Karpas-422 (cell line): ENCODE measurements around the gene HSP90B1. TPM values are rescaled to one million over a fixed set of nuclear protein-coding genes. Genes with fewer than 3 reads are reported as not detected.

Source experiments
- DNase-seq: peaks from one replicate; pipeline ENCODE4 v3.0.0-alpha.2; 2015
- H2AFZ ChIP-seq: fragments of 200-600 bp; sonication (generic); 2 replicates; pipeline ENCODE4 v1.6.1; 2014; ENCODE audit warnings: antibody characterized with exemption, low read length, mixed read lengths
- H3K27ac ChIP-seq: fragments of 200-600 bp; sonication (generic); 2 replicates; pipeline ENCODE4 v1.5.1; 2014; ENCODE audit warnings: mild to moderate bottlenecking, low read length, moderate library complexity
- H3K27me3 ChIP-seq: fragments of 200-600 bp; sonication (generic); 2 replicates; pipeline ENCODE4 v1.6.1; 2014; ENCODE audit warnings: low read length, mixed read lengths
- H3K36me3 ChIP-seq: fragments of 200-600 bp; sonication (generic); 2 replicates; pipeline ENCODE4 v1.6.1; 2014; ENCODE audit warnings: low read length, mixed read lengths; ENCODE audit not compliant: insufficient read depth
- H3K4me1 ChIP-seq: fragments of 200-600 bp; sonication (generic); 2 replicates; pipeline ENCODE4 v1.6.1; 2014; ENCODE audit warnings: mild to moderate bottlenecking, low read length, mixed read lengths
- H3K4me2 ChIP-seq: fragments of 200-600 bp; sonication (generic); 2 replicates; pipeline ENCODE4 v1.6.1; 2014; ENCODE audit warnings: low read length, low read depth, mild to moderate bottlenecking; ENCODE audit not compliant: poor library complexity, severe bottlenecking
- H3K4me3 ChIP-seq: fragments of 200-600 bp; sonication (generic); 2 replicates; pipeline ENCODE4 v1.5.1; 2014; ENCODE audit warnings: mild to moderate bottlenecking, antibody characterized with exemption, low read length, mixed read lengths
- H3K79me2 ChIP-seq: fragments of 200-600 bp; sonication (generic); 2 replicates; pipeline ENCODE4 v1.6.1; 2014; ENCODE audit warnings: mild to moderate bottlenecking, low read length, mixed read lengths
- H3K9ac ChIP-seq: fragments of 200-600 bp; sonication (generic); 2 replicates; pipeline ENCODE4 v1.6.0; 2014; ENCODE audit warnings: low read length
- H3K9me2 ChIP-seq: fragments of 200-600 bp; sonication (generic), shearing (Covaris generic); replicated peaks from 2 replicates; pipeline ENCODE4 v1.6.0; 2014; ENCODE audit warnings: mild to moderate bottlenecking, low read length, moderate library complexity; ENCODE audit not compliant: insufficient read depth
- H3K9me3 ChIP-seq: fragments of 300-700, 200-600 bp; sonication (generic); 2 replicates; pipeline ENCODE4 v1.6.1; 2014; ENCODE audit warnings: low read length, mixed read lengths
- H4K20me1 ChIP-seq: fragments of 200-600 bp; sonication (generic); 2 replicates; pipeline ENCODE4 v1.6.1; 2014; ENCODE audit warnings: mild to moderate bottlenecking, antibody characterized with exemption, low read length, low read depth; ENCODE audit not compliant: insufficient read depth
- total RNA-seq: library from RNA; depleted of rRNA; stranded (reverse); fragments of >200 nt; shearing (Covaris generic); gene quantifications from 2 replicates; pipeline ENCODE4 v1.2.3, GENCODE V29; 2014; ENCODE audit warnings: low replicate concordance

The HSP90B1 gene
- total RNA-seq, 1 experiment from 2014 or later: 334 TPM

DNA sequence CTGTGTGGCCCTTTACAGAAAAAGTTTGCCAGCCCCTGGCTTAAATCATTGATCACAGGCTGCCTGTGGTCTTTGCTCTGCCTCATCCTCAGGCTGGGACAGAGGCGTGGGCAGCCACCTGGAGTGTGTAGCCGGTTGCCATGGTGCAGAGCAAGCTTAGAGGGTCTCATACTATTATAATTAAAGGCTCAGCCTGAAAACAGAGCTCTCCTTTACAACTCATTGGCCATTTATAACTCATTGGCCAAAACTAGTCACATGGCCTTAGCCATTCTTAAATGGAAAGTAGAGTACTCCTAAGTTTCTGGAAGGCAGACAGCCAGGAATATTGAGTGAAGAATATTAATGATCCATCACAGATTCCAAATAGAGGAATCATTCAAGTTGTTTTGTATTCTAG is 3.0 kb downstream of the HSP90B1 start:
- peak overlapping the region; percentile 88 for H3K4me2 ChIP-seq
- peaks cover 47% of the 10 kb centered on the region for H4K20me1 ChIP-seq
- H3K27ac ChIP-seq: 0 out of 2 replicates have a peak overlapping the region, but pooled peaks have one; percentile 5
- no peak for DNase-seq
- H3K36me3 ChIP-seq: peaks cover 67% of the 10 kb centered on the region
- H3K79me2 ChIP-seq: peaks cover 73% of the 10 kb centered on the region
- no peaks in the 10 kb centered on the region for H3K9me2 ChIP-seq
- H3K27me3 ChIP-seq: no peaks in the 10 kb centered on the region
- H3K4me3 ChIP-seq: peak overlapping the region; percentile 77; the same call in 1 of the 2 replicates
- no peak overlapping the region for H3K9ac ChIP-seq
- peaks cover 69% of the 10 kb centered on the region for H3K4me1 ChIP-seq
- no peak overlapping the region for H2AFZ ChIP-seq
- H3K9me3 ChIP-seq: no peaks in the 10 kb centered on the region

DNA sequence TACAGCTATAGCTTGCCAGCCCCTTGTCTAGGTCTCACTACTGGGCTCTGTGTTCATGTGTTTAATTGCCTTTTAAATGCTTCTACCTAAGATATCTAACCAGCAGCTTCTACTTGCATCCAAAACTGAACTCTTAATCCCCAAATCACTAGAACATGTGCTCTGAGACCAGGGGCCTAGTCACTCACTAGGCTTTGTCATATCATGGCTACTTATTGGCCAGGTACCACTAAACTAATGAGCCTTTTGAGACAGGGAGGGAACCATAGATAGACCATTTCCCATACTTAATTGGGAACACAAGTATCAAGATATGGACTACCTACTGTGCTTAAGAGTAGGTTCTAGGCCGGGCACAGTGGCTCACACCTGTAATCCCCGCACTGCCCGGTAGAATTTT is 6.5 kb downstream of the HSP90B1 start:
- H3K79me2 ChIP-seq: peaks cover 74% of the 10 kb centered on the region
- no peak for DNase-seq
- peak overlapping the region; percentile 4 for H3K4me2 ChIP-seq
- peaks cover 55% of the 10 kb centered on the region for H3K4me1 ChIP-seq
- H3K9me2 ChIP-seq: no peaks in the 10 kb centered on the region
- H3K9me3 ChIP-seq: no peaks in the 10 kb centered on the region
- no peak overlapping the region for H3K27ac ChIP-seq
- peaks cover 95% of the 10 kb centered on the region for H3K36me3 ChIP-seq
- H3K4me3 ChIP-seq: no peak overlapping the region
- H2AFZ ChIP-seq: no peak overlapping the region
- H3K9ac ChIP-seq: no peak overlapping the region
- no peaks in the 10 kb centered on the region for H3K27me3 ChIP-seq
- peaks cover 35% of the 10 kb centered on the region for H4K20me1 ChIP-seq

DNA sequence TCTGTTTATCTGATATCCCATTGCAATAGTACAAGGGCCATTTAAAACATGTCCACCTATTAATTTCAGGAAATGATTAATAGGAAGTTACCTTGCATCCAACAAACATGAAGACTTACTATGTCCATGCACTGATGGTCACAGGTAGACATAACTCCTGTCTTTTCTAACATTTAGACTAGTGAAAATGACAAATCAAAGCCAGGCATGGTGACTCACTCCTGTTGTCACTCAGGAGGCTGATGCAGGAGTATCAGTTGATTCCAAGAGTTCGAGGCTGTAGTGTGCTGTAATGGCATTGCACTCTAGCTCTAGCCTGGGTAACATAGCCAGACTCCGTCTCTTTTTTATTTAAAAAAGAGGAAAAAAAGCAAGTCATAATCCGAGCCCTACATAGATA is 14.8 kb downstream of the HSP90B1 start:
- Histone ChIP-seq H3K9me3 (no peaks in the 10 kb centered on the region), H2AFZ (no peak overlapping the region), H3K27ac (no peak overlapping the region), H3K4me3 (no peak overlapping the region), H3K9ac (no peak overlapping the region), H3K79me2 (0 out of 2 replicates have a peak, but pooled peaks cover 11% of the 10 kb centered on the region), H4K20me1 (no peaks in the 10 kb centered on the region), H3K4me1 (no peaks in the 10 kb centered on the region), H3K4me2 (no peak overlapping the region), H3K36me3 (peaks cover 88% of the 10 kb centered on the region), H3K27me3 (no peaks in the 10 kb centered on the region), H3K9me2 (no peaks in the 10 kb centered on the region)
- DNase-seq: no peak

DNA sequence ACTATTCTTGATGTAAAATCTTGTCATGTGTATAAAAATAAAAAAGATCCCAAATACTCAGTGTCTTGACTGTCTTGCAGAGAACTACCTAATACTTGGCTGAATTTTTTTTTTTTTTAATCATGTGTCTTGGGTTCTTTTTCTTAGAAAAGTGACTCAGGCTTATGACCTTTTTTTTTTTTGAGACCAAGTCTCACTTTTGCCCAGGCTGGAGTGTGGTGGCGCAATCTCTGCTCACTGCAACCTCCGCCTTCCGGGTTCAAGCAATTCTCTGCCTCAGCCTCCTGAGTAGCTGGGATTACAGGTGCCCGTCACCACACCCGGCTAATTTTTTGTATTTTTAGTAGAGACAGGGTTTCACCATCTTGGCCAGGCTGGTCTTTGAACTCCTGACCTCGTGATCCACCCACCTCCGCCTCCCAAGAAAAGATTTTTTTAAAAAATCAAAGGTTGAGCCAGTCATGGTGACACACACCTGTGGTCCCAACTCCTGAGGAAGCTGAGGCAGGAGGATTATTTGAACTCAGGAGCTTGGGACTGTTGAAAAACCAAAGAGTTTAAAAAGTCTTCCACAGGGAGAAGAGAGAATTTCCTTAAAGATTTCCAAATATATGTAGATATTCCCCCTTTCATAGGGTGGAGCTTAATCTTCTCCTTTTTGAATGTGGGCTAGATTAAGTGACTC is 17.8 kb downstream of the HSP90B1 start:
- Histone ChIP-seq H3K4me2 (no peak overlapping the region), H3K4me1 (peaks cover 3% of the 10 kb centered on the region; the same call in 1 of the 2 replicates), H3K9me2 (no peaks in the 10 kb centered on the region), H4K20me1 (no peaks in the 10 kb centered on the region), H3K79me2 (peaks cover 5% of the 10 kb centered on the region; the same call in 1 of the 2 replicates), H3K9ac (no peak overlapping the region), H3K27me3 (no peaks in the 10 kb centered on the region), H2AFZ (no peak overlapping the region), H3K27ac (no peak overlapping the region), H3K4me3 (no peak overlapping the region), H3K36me3 (peaks cover 85% of the 10 kb centered on the region), H3K9me3 (no peaks in the 10 kb centered on the region)
- no peak for DNase-seq

DNA sequence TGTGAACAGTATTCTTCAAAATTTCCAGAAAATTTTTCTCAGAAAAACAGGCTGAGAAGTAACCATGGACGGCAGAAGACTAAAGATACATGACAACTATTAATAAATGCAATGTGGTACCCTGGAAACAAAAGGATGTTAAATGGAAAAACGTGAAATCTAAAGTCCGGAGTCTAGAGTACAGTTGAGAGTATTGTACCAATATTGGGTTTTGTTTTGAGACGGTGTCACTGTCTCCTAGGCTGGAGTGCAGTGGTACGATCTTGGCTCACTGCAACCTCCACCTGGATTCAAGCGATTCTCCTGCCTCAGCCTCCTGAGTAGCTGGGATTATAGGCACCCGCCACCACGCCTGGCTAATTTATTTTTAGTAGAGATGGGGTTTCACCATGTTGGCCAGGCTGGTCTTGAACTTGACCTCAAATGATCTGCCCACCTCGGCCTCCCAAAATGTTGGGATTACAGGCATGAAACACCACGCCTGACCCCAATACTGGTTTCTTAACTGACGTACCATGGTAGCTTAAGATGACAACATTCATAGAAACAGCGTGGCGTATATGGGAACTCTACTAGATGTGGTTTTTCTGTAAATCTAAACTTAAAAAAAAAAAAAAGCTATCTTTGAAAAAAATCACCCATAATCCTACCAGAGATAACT is 18.7 kb downstream of the HSP90B1 start:
- H3K4me1 ChIP-seq: peaks cover 3% of the 10 kb centered on the region; the same call in 1 of the 2 replicates
- DNase-seq: no peak
- no peak overlapping the region for H3K4me3 ChIP-seq
- peaks cover 89% of the 10 kb centered on the region for H3K36me3 ChIP-seq
- H3K79me2 ChIP-seq: peaks cover 13% of the 10 kb centered on the region
- no peak overlapping the region for H3K9ac ChIP-seq
- no peaks in the 10 kb centered on the region for H3K27me3 ChIP-seq
- H3K27ac ChIP-seq: no peak overlapping the region
- no peaks in the 10 kb centered on the region for H3K9me2 ChIP-seq
- no peaks in the 10 kb centered on the region for H4K20me1 ChIP-seq
- no peaks in the 10 kb centered on the region for H3K9me3 ChIP-seq
- H2AFZ ChIP-seq: no peak overlapping the region
- no peak overlapping the region for H3K4me2 ChIP-seq

DNA sequence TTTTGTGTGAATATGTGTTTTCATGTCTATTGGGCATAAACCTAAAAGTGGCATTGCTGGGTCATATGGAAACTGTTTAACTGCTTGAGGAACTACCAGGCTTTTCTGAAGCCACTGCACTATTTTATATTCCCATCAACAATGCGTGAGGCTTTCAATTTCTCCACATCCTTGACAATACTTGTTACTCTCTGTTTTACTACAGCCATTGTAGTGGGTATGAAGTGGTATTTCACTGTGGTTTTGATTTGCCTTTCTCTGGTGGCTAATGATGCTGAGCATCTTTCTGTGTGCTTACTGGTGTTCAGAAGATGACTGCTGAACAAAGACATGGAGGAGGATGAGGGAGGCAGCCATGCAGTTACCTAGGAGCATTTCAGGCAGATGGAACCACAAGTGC is 22.3 kb downstream of the HSP90B1 start:
- H3K4me2 ChIP-seq: no peak overlapping the region
- H2AFZ ChIP-seq: no peak overlapping the region
- no peak overlapping the region for H3K9ac ChIP-seq
- H3K4me1 ChIP-seq: peaks cover 15% of the 10 kb centered on the region
- H3K9me2 ChIP-seq: no peaks in the 10 kb centered on the region
- no peaks in the 10 kb centered on the region for H3K9me3 ChIP-seq
- no peak for DNase-seq
- peaks cover 40% of the 10 kb centered on the region for H3K79me2 ChIP-seq
- no peak overlapping the region for H3K4me3 ChIP-seq
- H3K27ac ChIP-seq: no peak overlapping the region
- H3K36me3 ChIP-seq: peaks cover 61% of the 10 kb centered on the region
- H3K27me3 ChIP-seq: no peaks in the 10 kb centered on the region
- H4K20me1 ChIP-seq: no peaks in the 10 kb centered on the region

DNA sequence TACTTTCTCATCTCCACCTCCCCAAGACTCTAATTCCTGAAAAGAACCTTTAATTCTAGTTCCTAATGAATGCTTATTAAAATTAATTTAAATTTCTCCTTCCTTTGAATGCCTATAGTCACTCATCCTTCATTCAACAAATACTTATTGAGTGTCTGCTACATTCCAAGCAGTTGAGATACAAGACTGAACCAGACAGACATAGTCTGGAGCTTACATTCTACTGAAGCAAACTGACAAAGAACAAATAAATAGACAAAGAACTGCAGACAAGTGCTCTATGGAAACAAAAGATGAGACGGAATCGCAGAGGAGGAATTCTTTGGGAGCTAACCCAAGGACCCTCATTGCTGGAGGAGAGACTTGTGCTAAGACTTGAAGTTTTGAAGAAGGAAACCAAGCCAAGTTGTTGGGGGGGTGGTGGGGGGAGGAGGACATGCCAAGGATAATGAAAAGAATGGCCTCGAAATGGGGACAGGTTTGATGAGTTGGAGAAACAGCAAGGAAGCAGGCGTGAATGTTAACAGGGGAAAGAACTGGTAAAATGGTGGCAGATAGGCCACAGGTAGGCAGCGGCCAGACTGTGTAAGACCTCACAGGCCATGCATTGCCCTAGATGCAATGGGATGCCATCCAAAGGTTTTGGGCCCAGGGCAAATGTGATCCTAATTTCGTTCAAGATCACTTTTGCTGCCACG is 25.8 kb downstream of the HSP90B1 start:
- no peaks in the 10 kb centered on the region for H3K9me3 ChIP-seq
- H3K4me2 ChIP-seq: peak overlapping the region; percentile 98
- H3K4me3 ChIP-seq: peak overlapping the region; percentile 96
- DNase-seq: peak; percentile 70
- H3K27me3 ChIP-seq: no peaks in the 10 kb centered on the region
- H3K36me3 ChIP-seq: peaks cover 33% of the 10 kb centered on the region
- peak overlapping the region; percentile 82 for H3K27ac ChIP-seq
- H3K79me2 ChIP-seq: peaks cover 44% of the 10 kb centered on the region
- H3K9ac ChIP-seq: peak overlapping the region; percentile 91
- H4K20me1 ChIP-seq: no peaks in the 10 kb centered on the region
- H2AFZ ChIP-seq: peak overlapping the region; percentile 69; the same call in 1 of the 2 replicates
- peaks cover 34% of the 10 kb centered on the region for H3K4me1 ChIP-seq
- no peaks in the 10 kb centered on the region for H3K9me2 ChIP-seq

DNA sequence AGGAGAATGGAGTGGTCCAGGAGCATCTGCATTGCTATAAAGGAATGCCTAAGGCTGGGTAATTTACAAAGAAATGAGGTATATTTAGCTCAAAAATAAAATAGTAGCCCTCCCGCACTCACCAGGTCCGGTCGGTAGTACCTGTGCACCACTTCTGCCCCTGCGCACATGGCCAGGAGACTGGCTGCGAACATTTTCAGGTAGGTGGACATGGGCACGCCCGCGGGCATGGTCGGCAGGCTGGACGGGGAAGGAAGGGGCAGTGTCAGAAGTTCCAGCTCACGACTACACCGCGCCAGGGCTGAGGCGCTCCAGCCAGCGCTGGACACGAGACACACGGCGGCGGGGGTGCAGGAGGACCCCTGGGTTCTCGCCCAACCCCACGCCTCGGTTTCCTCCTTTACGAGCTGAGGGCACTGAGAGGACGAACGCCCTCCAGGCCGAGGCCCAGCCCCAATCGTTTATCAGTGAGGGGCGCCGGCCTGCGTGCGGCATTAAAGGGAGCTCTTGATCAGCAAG is 26.4 kb downstream of the HSP90B1 start:
- Histone ChIP-seq H3K79me2 (peaks cover 44% of the 10 kb centered on the region), H3K36me3 (peaks cover 28% of the 10 kb centered on the region), H3K4me3 (peak overlapping the region; percentile 96), H3K4me1 (peaks cover 34% of the 10 kb centered on the region), H3K4me2 (peak overlapping the region; percentile 98), H3K27ac (peak overlapping the region; percentile 82), H3K9me2 (no peaks in the 10 kb centered on the region), H3K27me3 (no peaks in the 10 kb centered on the region), H3K9me3 (no peaks in the 10 kb centered on the region), H3K9ac (peak overlapping the region; percentile 91), H4K20me1 (no peaks in the 10 kb centered on the region), H2AFZ (peak overlapping the region; percentile 69; the same call in 1 of the 2 replicates)
- peak; percentile 54 for DNase-seq
